ENCODE measurements around the gene SPIB. TPM values are rescaled to one million over a fixed set of nuclear protein-coding genes. Genes with fewer than 3 reads are reported as not detected.

Gene SPIB
- under 1 TPM; 0.19 to 0.56 (median 0.43) TPM for polyA plus RNA-seq (ENCODE audit: insufficient read depth in 1 of 5, insufficient read length in 5 of 5, low replicate concordance in 1 of 5)
- long read RNA-seq, donor 1, partial matches to known transcripts = 0 of 1 reads
- long read RNA-seq, donor 1, other reads (novel, unspliced or antisense) = 0 of 1 reads
- long read RNA-seq, donor 2 = 0 reads
- long read RNA-seq, donor 3 = 0 reads
- long read RNA-seq, donor 4 = 0 reads
- long read RNA-seq, donor 5 = 0 reads
- long read RNA-seq, donor 6 = 0 reads
- long read RNA-seq, donor 7, partial matches to known transcripts = 0 of 1 reads
- long read RNA-seq, donor 7, other reads (novel, unspliced or antisense) = 0 of 1 reads
- long read RNA-seq, donor 8 = 0 reads

- no peak for DNase-seq
Measured at GRCh38 chr19:50418176-50419021, at the start of gene SPIB. Gene SPIB, plus strand, starts transcription at chr19:50418938. Its CDS starts 25 bp downstream, at chr19:50418963.

DNA sequence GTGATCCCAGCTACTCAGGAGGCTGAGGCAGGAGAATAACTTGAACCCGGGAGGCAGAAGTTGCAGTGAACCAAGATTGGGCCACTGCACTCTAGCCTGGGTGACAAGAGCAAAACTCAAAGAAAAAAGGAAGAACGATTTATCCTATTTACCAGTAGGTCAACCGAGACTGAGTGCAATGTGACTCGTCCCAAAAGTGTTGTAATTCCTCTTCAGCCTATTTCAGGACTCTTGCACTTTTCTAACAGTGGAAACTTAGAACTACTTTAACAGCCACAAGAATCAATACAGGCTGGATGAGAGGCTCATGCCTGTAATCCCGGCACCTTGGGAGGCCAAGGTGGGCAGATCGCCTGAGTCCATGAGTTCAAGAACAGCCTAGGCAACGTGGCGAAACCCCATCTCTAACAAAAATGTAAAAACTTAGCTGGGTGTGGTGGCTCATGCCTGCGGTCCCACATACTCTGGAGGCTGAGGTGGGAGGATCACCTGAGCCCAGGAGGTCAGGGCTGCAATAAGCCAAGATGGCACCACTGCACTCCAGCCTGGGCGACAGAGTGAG, 46.7 kb upstream of the SPIB start:
- no peak for DNase-seq

DNA sequence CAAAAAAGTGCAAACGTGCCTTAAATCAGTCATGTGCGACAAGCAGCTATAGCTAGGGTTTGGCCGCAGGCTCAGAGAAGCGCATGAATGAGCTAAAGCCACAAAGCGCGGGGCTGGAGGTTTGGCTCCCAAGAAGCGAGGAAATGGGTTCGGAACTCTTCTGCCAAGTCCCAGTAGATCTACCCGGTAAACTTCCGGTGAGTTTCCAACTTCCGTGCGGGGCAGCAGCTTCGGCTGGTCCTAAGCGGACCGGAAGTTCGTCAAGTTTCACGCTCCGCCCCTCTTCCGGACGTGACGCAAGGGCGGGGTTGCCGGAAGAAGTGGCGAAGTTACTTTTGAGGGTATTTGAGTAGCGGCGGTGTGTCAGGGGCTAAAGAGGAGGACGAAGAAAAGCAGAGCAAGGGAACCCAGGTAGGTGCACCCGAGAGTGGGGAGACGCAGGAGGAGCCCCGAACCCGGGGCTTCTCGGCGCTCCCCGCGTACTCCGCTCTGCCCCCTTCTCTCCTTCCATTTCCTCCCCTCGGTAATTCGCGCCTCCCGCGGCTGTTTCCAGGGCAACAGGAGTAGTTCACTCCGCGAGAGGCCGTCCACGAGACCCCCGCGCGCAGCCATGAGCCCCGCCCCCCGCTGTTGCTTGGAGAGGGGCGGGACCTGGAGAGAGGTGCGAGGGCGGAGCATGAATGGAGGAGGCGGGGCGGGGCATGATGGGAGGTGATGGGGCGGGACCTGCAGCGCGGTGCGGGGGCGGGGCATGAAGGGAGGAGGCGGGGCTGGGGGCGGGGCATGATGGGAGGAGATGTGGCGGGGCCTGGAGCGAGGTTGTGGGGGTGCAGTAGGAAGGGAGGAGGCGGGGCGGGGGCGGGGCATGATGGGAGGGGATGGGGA, 42.3 kb upstream of the SPIB start, which contains the start of gene NR1H2:
TSS of gene NR1H2 (plus strand) at position 292 of the 885 bp plus-strand sequence. CDS start 1,149 bp downstream, outside the sequence.
- peak; percentile 94 to 95 for DNase-seq

DNA sequence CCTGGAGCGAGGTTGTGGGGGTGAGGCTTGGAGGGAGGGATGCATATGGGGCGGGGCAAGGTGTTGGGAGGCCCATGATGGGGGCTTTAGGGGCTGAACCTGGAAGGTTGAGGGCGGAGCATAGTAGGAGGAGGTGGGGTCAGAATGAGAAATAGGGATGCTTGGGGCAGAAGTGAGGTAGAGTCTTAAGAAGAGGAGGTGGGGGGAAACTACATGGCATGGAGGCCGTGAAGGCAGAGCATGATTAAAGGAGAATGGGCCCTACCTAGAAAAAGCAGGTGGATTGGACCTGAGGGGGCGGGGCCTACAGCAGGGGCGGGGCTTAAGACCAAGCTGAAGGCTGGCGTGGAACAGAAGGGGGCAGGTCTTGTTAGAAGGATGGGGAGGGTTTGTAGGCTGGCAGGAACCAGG, 41.7 kb upstream of the SPIB start:
- DNase-seq = no peak

DNA sequence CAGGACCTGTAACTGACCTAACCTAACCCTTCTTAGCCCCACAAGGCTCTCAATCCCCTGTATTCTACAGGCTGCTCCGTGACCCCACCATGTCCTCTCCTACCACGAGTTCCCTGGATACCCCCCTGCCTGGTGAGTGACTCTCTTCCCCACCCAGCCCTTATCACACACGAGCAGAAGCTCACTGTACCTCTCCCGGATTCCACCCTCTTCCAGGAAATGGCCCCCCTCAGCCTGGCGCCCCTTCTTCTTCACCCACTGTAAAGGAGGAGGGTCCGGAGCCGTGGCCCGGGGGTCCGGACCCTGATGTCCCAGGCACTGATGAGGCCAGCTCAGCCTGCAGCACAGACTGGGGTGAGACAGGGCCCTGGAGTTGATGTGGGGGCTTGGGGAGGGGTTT, 41.2 kb upstream of the SPIB start:
- DNase-seq = no peak

- DNase-seq = no peak
Measured at GRCh38 chr19:50378169-50378862, 40.4 kb upstream of the SPIB start.

DNA sequence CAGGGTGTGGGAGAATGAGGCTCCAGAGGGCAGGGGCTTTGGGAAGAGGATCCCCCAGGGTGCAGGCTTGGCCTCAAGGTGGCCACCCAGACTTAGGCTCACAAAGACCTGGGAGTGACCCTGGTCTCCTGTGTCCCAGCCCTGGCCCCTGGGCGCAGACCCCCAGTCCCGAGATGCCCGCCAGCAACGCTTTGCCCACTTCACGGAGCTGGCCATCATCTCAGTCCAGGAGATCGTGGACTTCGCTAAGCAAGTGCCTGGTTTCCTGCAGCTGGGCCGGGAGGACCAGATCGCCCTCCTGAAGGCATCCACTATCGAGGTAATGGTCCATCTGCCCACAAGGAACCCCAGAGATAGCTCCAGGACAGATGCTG, 39.9 kb upstream of the SPIB start:
- no peak for DNase-seq

- DNase-seq = no peak
Measured at GRCh38 chr19:50379602-50380001, 39.1 kb upstream of the SPIB start.

DNA sequence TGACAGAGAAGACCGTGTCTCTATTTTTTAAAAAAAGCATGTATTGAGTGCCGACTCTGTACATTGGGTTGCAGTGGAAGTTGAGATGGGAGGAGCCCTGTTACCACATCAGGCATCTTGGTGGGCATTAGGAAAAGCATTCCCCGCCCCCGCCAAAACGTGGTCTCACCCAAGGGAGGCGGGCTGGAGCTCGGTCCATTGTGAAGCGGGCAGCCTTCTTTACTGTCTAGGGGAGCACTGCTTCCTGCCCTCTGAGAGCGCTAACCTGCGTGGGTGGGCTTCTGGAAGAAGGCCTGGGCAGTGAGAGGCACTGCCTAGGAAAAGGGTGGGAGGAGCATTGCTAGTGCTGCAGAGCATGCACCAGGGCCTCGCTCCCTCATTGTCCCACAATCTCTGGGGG, 38.6 kb upstream of the SPIB start:
- no peak for DNase-seq

GRCh38 chr19:50380751-50381151, 38.0 kb upstream of the SPIB start:
- no peak for DNase-seq

GRCh38 chr19:50381881-50382729, 36.6 kb upstream of the SPIB start:
- no peak for DNase-seq

GRCh38 chr19:50383001-50383851, 35.5 kb upstream of the SPIB start:
- DNase-seq = no peak

DNA sequence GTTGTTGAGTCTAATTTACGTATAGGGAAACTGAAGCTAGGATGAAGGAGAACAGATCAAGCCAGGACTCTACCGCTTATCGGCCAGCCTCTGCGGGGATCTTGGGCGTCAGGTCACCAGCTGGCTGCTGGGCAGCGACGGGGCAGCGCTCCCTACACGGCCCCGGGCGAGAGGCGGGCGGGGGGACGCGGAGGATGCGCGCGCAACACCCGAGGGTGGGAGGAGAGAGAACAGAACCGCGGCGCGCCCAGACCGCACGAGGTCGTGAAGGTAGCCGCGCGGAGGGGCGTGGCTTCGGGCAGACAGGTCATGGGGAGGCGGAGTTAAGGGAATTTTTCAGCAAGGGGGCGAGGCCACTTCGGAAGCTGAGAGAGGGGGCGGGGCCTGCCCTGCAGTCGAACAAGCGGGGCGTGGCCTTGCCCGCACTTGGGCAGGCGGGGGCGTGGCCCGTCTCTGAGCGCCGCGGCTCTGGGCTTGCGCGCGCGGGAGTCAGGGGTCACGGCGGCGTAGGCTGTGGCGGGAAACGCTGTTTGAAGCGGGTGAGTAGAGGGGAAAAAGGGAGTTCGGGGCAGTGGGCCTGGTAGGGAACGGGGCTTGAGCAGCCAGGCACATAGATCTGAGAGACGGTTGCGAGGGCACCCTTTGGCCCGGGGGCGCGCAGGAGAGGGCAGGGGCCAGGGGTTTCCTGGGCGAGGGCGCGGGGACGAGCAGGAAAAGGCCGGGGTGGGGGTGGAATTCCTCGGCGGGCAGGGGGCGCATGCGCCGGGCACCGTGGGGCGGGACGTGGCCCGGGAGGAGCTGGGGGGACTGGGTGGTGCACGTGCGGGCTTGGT, 34.7 kb upstream of the SPIB start, which contains the start of gene POLD1:
TSS of gene POLD1 (plus strand) at position 496 of the 833 bp plus-strand sequence. CDS start 14,505 bp downstream, outside the sequence.
- DNase-seq = peak; percentile 95 to 96

DNA sequence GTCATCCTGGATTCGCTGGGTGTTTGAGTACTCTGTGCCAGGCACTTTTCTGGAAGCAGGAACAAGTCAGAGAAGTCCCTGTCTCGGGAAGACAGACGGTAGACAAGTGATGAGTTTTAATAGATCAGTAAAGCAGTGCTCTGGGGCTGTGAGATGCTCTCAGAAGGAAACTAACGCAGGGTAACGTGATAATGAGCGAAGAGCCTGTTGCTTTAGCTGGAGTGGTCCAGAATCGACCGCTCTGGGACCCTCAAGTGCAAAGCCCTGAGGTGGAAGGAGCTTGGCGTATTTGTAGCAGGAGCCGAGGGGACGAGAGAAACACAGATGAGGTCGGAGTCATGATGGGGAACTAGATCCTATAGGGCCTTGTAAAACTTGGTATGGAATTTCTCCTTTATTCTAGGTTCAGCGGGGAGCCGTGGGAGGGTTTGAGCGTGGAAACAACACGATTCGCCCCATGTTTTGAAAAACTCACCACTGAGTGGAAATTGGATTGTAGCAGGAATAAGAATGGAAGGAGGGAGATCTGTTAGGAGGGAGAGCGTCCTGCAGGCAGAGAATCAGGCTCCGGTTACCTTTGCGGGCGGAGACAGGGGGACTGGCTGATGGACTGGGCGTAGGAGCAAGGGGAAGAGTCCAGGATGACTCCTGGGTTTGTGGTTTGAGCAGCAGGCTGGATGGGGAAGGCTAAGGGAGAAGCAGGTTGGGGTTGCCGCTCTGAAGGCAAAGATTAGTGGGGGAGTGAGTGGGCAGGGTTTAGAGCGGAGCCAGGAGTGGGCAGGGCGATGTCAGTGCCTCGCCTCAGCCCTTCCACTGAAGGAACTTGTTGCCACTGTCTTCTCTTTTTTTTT, 33.8 kb upstream of the SPIB start:
- DNase-seq = no peak

DNA sequence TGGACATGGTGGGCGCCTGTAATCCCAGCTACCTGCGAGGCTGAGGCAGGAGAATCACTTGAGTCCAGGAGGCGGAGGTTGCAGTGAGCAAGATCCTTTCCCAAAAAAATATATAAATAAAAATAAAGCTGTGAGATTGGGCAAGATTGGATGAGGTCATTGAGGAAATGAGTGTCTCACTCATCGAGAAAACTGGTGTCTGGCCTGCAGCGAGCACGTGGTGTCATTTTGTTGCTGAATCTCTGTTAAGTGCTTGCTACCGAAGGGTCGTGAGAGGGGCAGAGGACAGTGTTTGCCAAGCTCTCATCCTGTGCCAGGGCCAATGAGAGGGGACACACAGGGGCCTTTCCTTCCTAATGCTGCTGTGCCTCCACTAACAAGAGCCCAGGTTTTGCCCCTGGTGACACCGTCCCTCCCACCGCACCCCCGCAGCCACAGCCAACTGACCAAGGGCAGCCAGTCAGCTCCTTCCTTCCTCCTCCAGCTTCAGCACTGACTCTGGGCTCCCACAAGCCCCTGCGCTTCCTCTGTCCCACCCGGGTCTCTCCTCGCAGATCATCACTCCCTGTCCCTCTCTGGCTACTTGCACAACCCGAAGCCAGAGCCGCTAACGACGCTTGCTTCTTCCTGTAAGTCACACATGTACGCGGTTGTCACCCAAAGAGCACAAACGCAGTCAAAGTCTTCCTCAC, 31.4 kb upstream of the SPIB start:
- no peak for DNase-seq

GRCh38 chr19:50387868-50388245, 30.9 kb upstream of the SPIB start:
- DNase-seq = no peak
